ENCODE measurements around the gene MEN1.

GRCh38 chr11:64848826-64849597, 38.7 kb upstream of the MEN1 start:
- TF ChIP-seq CTCF (conservative IDR thresholded peaks at IDR 0.05; ENCODE audit: low read length): peak; percentile 73
- no peak for TF ChIP-seq EZH2phosphoT487 (IDR thresholded peaks at IDR 0.05; ENCODE audit: borderline replicate concordance, low read depth, low read length)

Measured in OCI-LY7 (cell line).